H1 (cell line): ENCODE data around the gene S100A13. TPM values are rescaled to one million over a fixed set of nuclear protein-coding genes. Genes with fewer than 3 reads are reported as not detected.

Experiments used
- CHD7 ChIP-seq: fragments of 300-600 bp; sonication (generic); IDR thresholded peaks from 2 replicates; pipeline ENCODE4 v1.7.1; 2012; ENCODE audit warnings: low read length, moderate library complexity, mild to moderate bottlenecking, inconsistent platforms; ENCODE audit not compliant: insufficient replicate concordance
- SRF ChIP-seq: IDR thresholded peaks from 2 replicates; pipeline ENCODE4 v1.6.1; 2011; ENCODE audit warnings: mild to moderate bottlenecking, low read depth, low read length, moderate library complexity
- polyA plus RNA-seq, 7 experiments: library from polyadenylated mRNA; depleted of rRNA in 3 of 7; stranded (reverse) in 5 of 7; unstranded in 2 of 7; fragments of >200 nt in 5 of 7; fragments of 200-250 nt in 2 of 7; gene quantifications; 1 replicate in 5 of 7; 2 replicates in 1 of 7; 4 replicates in 1 of 7; pipeline versions ENCODE4 v1.2.1 to v1.2.3, GENCODE V29; 2011 to 2013; ENCODE audit warnings: missing spikeins in 2 of 7, mixed read lengths in 2 of 7
- total RNA-seq: library from RNA; stranded (reverse); fragmentation: NEBNext Ultra II Directional; extraction: Animal tissue kit (Norgen Biotek cat#: 25700); gene quantifications from 2 replicates; pipeline ENCODE4 v1.2.1, GENCODE V29; 2021

Gene S100A13
- total and polyA plus RNA-seq, 2 of the 8 experiments (the other 6 are each of a cell fraction or from before 2014, with no cell fraction given): 63.6 to 127 TPM

- TF ChIP-seq CHD7 (no peak), SRF (no peak)
Measured at GRCh38 chr1:153586347-153586746, 41.0 kb downstream of the S100A13 start (continued).
